MM.1S (cell line): ENCODE data around the gene SPHK1.
A peak's percentile ranks its signal among the peaks of the same experiment; 100 is the strongest.

Source experiments
- DNase-seq: peaks from one replicate; pipeline ENCODE4 v3.0.0-alpha.2; 2015
- H2AFZ ChIP-seq: fragments of 300-600 bp; sonication (generic); 2 replicates; pipeline ENCODE4 v1.6.0; 2016; ENCODE audit warnings: antibody characterized with exemption, low read length
- H3F3A ChIP-seq: fragments of 300-600 bp; sonication (generic); 2 replicates; pipeline ENCODE4 v1.6.1; 2016; ENCODE audit warnings: mild to moderate bottlenecking, antibody characterized with exemption, low read length, moderate library complexity, mixed read lengths; ENCODE audit not compliant: insufficient read depth
- H3K27ac ChIP-seq: fragments of 300-600 bp; sonication (generic); 2 replicates; pipeline ENCODE4 v1.5.1; 2016; ENCODE audit warnings: mild to moderate bottlenecking, low read length
- H3K27me3 ChIP-seq: fragments of 300-600 bp; sonication (generic); replicated peaks from 2 replicates; pipeline ENCODE4 v1.6.0; 2016; ENCODE audit warnings: low read length; ENCODE audit not compliant: insufficient read depth
- H3K36me3 ChIP-seq: fragments of 300-600 bp; sonication (generic); replicated peaks from 2 replicates; pipeline ENCODE4 v1.6.1; 2016; ENCODE audit warnings: mild to moderate bottlenecking, low read length, mixed read lengths; ENCODE audit not compliant: insufficient read depth
- H3K4me1 ChIP-seq: fragments of 300-600 bp; sonication (generic); 2 replicates; pipeline ENCODE4 v1.6.1; 2016; ENCODE audit warnings: low read length, mixed read lengths
- H3K4me2 ChIP-seq: fragments of 300-600 bp; sonication (generic); 2 replicates; pipeline ENCODE4 v1.6.0; 2016; ENCODE audit warnings: low read depth, low read length
- H3K4me3 ChIP-seq: fragments of 300-600 bp; sonication (generic); 2 replicates; pipeline ENCODE4 v1.5.1; 2016; ENCODE audit warnings: low read length, mixed read lengths
- H3K79me2 ChIP-seq: fragments of 300-600 bp; sonication (generic); 2 replicates; pipeline ENCODE4 v1.6.1; 2016; ENCODE audit warnings: mixed run types, low read length, mixed read lengths
- H3K9ac ChIP-seq: fragments of 300-600 bp; sonication (generic); 2 replicates; pipeline ENCODE4 v1.6.1; 2016; ENCODE audit warnings: low read length, mixed read lengths
- H3K9me2 ChIP-seq: fragments of 300-600 bp; sonication (generic); replicated peaks from 2 replicates; pipeline ENCODE4 v1.6.1; 2016; ENCODE audit warnings: mild to moderate bottlenecking, low read length, mixed read lengths; ENCODE audit not compliant: insufficient read depth
- H3K9me3 ChIP-seq: fragments of 300-600 bp; sonication (generic); replicated peaks from 2 replicates; pipeline ENCODE4 v1.6.1; 2016; ENCODE audit warnings: mild to moderate bottlenecking, low read length, mixed read lengths; ENCODE audit not compliant: insufficient read depth
- H4K20me1 ChIP-seq: fragments of 300-600 bp; sonication (generic); 2 replicates; pipeline ENCODE4 v1.6.1; 2016; ENCODE audit warnings: mild to moderate bottlenecking, low read length, moderate library complexity, mixed read lengths; ENCODE audit not compliant: insufficient read depth
- EZH2 ChIP-seq: fragments of 300-600 bp; sonication (generic); optimal IDR thresholded peaks from 2 replicates; pipeline ENCODE3; 2017; ENCODE audit warnings: low read depth, mild to moderate bottlenecking, antibody characterized with exemption, low read length, mixed read lengths
- EZH2phosphoT487 ChIP-seq: fragments of 300-600 bp; sonication (generic); IDR thresholded peaks from 2 replicates; pipeline ENCODE4 v1.6.1; 2018; ENCODE audit warnings: antibody characterized with exemption, low read length
- TF ChIP-seq, protein P1 (sequence below): fragments of 300-600 bp; sonication (generic); IDR thresholded peaks from 2 replicates; pipeline ENCODE4 v1.5.1; 2016; ENCODE audit warnings: antibody characterized with exemption, low read length, mixed read lengths

The SPHK1 gene

GRCh38 chr17:76365256-76365903 lies 19.0 kb upstream of the SPHK1 start:
- H3K9ac ChIP-seq: no peak overlapping the region
- no peaks in the 10 kb centered on the region for H3K9me3 ChIP-seq
- H4K20me1 ChIP-seq: no peaks in the 10 kb centered on the region
- no peak overlapping the region for H2AFZ ChIP-seq
- no peaks in the 10 kb centered on the region for H3K79me2 ChIP-seq
- no peaks in the 10 kb centered on the region for H3K36me3 ChIP-seq
- H3K27ac ChIP-seq: no peak overlapping the region
- no peaks in the 10 kb centered on the region for H3F3A ChIP-seq
- no peak for DNase-seq
- TF ChIP-seq, protein P1, sequence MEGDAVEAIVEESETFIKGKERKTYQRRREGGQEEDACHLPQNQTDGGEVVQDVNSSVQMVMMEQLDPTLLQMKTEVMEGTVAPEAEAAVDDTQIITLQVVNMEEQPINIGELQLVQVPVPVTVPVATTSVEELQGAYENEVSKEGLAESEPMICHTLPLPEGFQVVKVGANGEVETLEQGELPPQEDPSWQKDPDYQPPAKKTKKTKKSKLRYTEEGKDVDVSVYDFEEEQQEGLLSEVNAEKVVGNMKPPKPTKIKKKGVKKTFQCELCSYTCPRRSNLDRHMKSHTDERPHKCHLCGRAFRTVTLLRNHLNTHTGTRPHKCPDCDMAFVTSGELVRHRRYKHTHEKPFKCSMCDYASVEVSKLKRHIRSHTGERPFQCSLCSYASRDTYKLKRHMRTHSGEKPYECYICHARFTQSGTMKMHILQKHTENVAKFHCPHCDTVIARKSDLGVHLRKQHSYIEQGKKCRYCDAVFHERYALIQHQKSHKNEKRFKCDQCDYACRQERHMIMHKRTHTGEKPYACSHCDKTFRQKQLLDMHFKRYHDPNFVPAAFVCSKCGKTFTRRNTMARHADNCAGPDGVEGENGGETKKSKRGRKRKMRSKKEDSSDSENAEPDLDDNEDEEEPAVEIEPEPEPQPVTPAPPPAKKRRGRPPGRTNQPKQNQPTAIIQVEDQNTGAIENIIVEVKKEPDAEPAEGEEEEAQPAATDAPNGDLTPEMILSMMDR: peak; percentile 46
- no peak for TF ChIP-seq EZH2phosphoT487
- no peaks in the 10 kb centered on the region for H3K4me1 ChIP-seq
- no peak overlapping the region for H3K4me2 ChIP-seq
- no peak overlapping the region for H3K4me3 ChIP-seq
- H3K27me3 ChIP-seq: no peaks in the 10 kb centered on the region
- H3K9me2 ChIP-seq: no peaks in the 10 kb centered on the region

DNA sequence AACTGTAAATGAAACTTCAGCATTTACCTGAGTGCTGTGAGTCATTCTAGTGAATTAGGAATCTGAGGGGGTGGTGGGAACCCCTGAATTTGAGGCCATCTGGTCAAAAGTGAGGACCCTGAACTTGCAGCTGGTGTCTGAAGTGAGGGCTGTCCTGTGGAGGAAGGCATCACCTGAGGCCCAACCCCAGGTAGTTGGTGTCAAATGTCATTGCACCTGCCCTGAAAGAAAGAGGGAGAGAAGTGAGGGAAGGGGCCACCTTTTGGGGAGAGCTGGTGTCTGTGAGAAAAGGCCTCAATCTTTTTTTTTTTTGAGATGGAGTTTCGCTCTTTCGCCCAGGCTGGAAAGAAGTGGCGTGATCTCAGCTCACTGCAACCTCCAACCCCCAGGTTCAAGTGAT lies 18.2 kb upstream of the SPHK1 start:
- H3F3A ChIP-seq: no peaks in the 10 kb centered on the region
- no peak overlapping the region for H3K4me2 ChIP-seq
- H2AFZ ChIP-seq: no peak overlapping the region
- H3K4me1 ChIP-seq: no peaks in the 10 kb centered on the region
- TF ChIP-seq, protein P1: no peak
- no peak for TF ChIP-seq EZH2
- no peak for TF ChIP-seq EZH2phosphoT487
- no peak overlapping the region for H3K4me3 ChIP-seq
- H3K79me2 ChIP-seq: no peaks in the 10 kb centered on the region
- DNase-seq: no peak
- H3K9me2 ChIP-seq: no peaks in the 10 kb centered on the region
- H3K27me3 ChIP-seq: no peaks in the 10 kb centered on the region
- H3K9ac ChIP-seq: no peak overlapping the region
- no peak overlapping the region for H3K27ac ChIP-seq
- H3K9me3 ChIP-seq: no peaks in the 10 kb centered on the region
- H3K36me3 ChIP-seq: no peaks in the 10 kb centered on the region
- no peaks in the 10 kb centered on the region for H4K20me1 ChIP-seq

GRCh38 chr17:76367642-76368041 lies 16.8 kb upstream of the SPHK1 start:
- TF ChIP-seq EZH2phosphoT487 (no peak), EZH2 (no peak)
- TF ChIP-seq, protein P1: no peak
- H2AFZ ChIP-seq: no peak overlapping the region
- no peak overlapping the region for H3K9ac ChIP-seq
- H3K36me3 ChIP-seq: no peaks in the 10 kb centered on the region
- no peaks in the 10 kb centered on the region for H3K9me2 ChIP-seq
- no peaks in the 10 kb centered on the region for H3K27me3 ChIP-seq
- no peak for DNase-seq
- no peaks in the 10 kb centered on the region for H3K79me2 ChIP-seq
- no peaks in the 10 kb centered on the region for H3F3A ChIP-seq
- H4K20me1 ChIP-seq: no peaks in the 10 kb centered on the region
- H3K27ac ChIP-seq: no peak overlapping the region
- H3K9me3 ChIP-seq: no peaks in the 10 kb centered on the region
- H3K4me3 ChIP-seq: no peak overlapping the region
- H3K4me2 ChIP-seq: no peak overlapping the region
- H3K4me1 ChIP-seq: no peaks in the 10 kb centered on the region
